Measurements from ENCODE around the gene MEIS2. TPM values are rescaled to one million over a fixed set of nuclear protein-coding genes. Genes with fewer than 3 reads are reported as not detected.

MEIS2 gene
- total RNA-seq, 1 donor from 2014 or later = 20.7 TPM

GRCh38 chr15:36899696-36900095, 200.7 kb downstream of the MEIS2 start:
- no peak for DNase-seq
- no peak overlapping the region for H3K4me3 ChIP-seq
- no peaks in the 10 kb centered on the region for H3K9me3 ChIP-seq
- no peaks in the 10 kb centered on the region for H3K27me3 ChIP-seq (ENCODE audit: low read depth)
- no peak for TF ChIP-seq CTCF (IDR thresholded peaks at IDR 0.05)
- peaks cover 5% of the 10 kb centered on the region for H3K36me3 ChIP-seq
- H3K27ac ChIP-seq = no peak overlapping the region
- ATAC-seq = no peak
- intact Hi-C loops (cut with DNase I) = no loop called here
- H3K4me1 ChIP-seq = no peaks in the 10 kb centered on the region

DNA sequence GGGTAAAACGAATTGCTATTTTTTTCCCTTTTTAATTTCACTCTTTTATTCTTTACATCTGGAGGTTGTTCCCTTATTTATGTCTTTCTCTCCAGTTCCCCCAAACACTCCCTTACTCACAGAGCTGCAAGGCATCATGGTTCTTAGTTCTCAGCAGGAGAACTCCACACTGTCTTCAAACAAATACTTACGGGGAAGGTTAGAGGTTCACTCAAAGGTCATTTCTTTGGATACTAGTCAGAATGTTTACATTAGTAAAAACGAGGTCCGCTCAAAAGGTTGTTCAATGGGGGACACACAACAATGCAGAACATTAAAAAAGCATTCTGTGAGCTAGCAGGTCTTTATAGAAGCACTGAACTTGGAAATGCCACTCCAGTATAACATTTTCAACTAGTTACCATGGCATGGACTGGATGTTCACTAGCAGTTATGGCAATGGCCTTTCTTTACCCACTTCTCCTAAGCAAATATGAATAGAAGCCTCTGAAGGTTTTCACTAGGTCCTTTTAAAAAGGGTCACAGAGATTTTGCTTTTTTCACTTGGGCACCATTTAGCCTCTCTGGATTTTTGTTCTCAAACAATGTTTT, 201.7 kb downstream of the MEIS2 start:
- Histone ChIP-seq H3K9me3 (no peaks in the 10 kb centered on the region), H3K27ac (no peak overlapping the region), H3K27me3 (ENCODE audit: low read depth) (no peaks in the 10 kb centered on the region), H3K4me3 (no peak overlapping the region), H3K4me1 (no peaks in the 10 kb centered on the region), H3K36me3 (peaks cover 13% of the 10 kb centered on the region)
- intact Hi-C loops (cut with DNase I) = no loop called here
- ATAC-seq (no peak), DNase-seq (no peak)
- TF ChIP-seq CTCF (IDR thresholded peaks at IDR 0.05) = no peak

DNA sequence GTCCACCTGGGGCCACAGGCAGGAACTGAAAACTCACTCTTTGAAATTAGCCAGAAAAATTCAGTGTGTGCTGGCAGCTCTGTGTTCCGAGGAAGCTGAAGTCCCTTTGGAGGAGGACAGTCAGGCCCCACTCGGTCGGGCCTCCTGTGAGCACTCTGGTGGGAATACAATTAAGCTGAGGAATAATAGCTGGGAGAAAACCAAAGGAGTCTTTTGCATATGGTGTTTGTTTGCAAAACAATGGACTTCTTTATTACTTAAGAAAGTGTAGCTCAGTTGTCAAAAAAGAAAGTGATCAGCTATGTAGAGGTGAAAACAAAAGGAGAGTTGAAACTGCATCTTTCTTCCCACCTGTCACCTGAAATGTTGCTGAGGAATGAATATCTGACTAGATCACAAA, 202.5 kb downstream of the MEIS2 start:
- intact Hi-C loops (cut with DNase I) = no loop called here
- DNase-seq (no peak), ATAC-seq (no peak)
- no peak overlapping the region for H3K27ac ChIP-seq
- H3K4me3 ChIP-seq = no peak overlapping the region
- H3K9me3 ChIP-seq = no peaks in the 10 kb centered on the region
- H3K4me1 ChIP-seq = no peaks in the 10 kb centered on the region
- H3K27me3 ChIP-seq (ENCODE audit: low read depth) = no peaks in the 10 kb centered on the region
- TF ChIP-seq CTCF (IDR thresholded peaks at IDR 0.05) = no peak
- peaks cover 13% of the 10 kb centered on the region for H3K36me3 ChIP-seq

DNA sequence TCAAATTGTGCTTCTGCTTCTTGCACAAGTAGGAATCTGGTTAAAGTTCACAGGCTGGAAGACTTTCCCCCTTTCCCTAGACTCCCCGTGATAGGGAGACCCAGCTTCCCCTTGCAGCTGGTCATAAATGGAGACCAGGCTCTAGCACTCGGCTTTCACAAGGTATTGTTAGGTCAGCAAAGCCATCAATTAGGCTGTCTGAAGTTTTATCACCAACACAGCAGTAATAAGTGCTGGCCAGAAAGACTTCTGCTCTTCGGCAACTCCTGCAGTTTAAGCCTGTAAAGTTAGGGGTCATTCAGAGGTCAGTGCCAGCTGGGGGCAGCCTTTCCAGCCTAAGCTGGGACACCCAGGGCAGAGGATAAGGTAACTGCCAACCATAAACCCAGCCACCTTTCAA, 203.4 kb downstream of the MEIS2 start:
- H3K27me3 ChIP-seq (ENCODE audit: low read depth) = no peaks in the 10 kb centered on the region
- H3K4me1 ChIP-seq = no peaks in the 10 kb centered on the region
- peaks cover 13% of the 10 kb centered on the region for H3K36me3 ChIP-seq
- no peak for DNase-seq
- no peak overlapping the region for H3K4me3 ChIP-seq
- H3K27ac ChIP-seq = no peak overlapping the region
- no peaks in the 10 kb centered on the region for H3K9me3 ChIP-seq
- intact Hi-C loops (cut with DNase I) = no loop called here
- ATAC-seq = no peak
- TF ChIP-seq CTCF (IDR thresholded peaks at IDR 0.05) = no peak

- Histone ChIP-seq H3K36me3 (peaks cover 22% of the 10 kb centered on the region), H3K9me3 (no peaks in the 10 kb centered on the region), H3K4me3 (no peak overlapping the region), H3K27ac (no peak overlapping the region), H3K4me1 (no peaks in the 10 kb centered on the region), H3K27me3 (ENCODE audit: low read depth) (no peaks in the 10 kb centered on the region)
- ATAC-seq (no peak), DNase-seq (no peak)
- no peak for TF ChIP-seq CTCF (IDR thresholded peaks at IDR 0.05)
- intact Hi-C loops (cut with DNase I) = no loop called here
Observed at GRCh38 chr15:36894075-36894474, 206.3 kb downstream of the MEIS2 start.

DNA sequence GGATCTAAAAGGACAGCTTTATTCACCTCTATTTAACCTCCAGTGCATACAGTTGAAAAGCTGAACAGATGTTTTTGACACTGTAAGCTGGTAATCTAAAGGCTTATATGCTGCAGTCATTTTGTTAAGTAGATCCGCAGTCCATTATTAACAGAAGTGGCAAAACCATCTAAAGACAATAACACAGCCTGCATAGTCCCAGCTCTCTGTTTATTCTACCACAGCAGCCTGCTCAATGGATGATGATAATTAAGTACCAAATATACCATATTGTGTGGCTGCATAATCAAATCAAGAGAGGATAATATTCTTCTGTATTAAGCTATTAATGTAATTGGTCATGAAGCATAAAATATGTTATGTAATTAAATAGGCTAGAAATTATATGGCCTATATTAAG, 207.1 kb downstream of the MEIS2 start:
- H3K27ac ChIP-seq = no peak overlapping the region
- peaks cover 5% of the 10 kb centered on the region for H3K4me1 ChIP-seq
- H3K36me3 ChIP-seq = peaks cover 22% of the 10 kb centered on the region
- intact Hi-C loops (cut with DNase I) = no loop called here
- H3K4me3 ChIP-seq = no peak overlapping the region
- peaks cover 8% of the 10 kb centered on the region for H3K27me3 ChIP-seq (ENCODE audit: low read depth)
- ATAC-seq (no peak), DNase-seq (no peak)
- no peak for TF ChIP-seq CTCF (IDR thresholded peaks at IDR 0.05)
- no peaks in the 10 kb centered on the region for H3K9me3 ChIP-seq
